ENCODE measurements around the gene MORF4L2.
"Not testable (repeated sequence)": the region's sequence is repeated elsewhere in the genome, so short reads cannot be mapped to it uniquely, and the experiment has no call there.

MORF4L2 gene

DNA sequence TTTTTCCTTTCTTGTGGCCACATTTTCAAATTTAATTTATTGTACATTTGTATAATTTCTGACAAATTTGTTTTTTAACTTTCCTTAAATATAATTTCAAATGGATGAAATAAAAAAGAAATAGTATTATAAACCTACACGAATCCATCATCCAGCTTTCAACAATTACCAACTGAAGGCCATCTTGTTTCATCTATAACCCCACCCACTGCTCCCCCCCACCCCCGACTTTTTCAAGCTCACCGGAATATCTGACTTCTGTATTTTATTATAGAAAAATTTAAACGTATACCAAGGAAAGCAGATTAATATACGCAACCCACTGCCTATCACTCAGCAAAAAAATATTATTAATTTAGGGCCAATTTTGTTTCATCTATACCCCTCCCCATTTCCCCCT is 1.1 kb downstream of the MORF4L2 start:
- DNase-seq (ENCODE audit: low read depth), result no peak

DNA sequence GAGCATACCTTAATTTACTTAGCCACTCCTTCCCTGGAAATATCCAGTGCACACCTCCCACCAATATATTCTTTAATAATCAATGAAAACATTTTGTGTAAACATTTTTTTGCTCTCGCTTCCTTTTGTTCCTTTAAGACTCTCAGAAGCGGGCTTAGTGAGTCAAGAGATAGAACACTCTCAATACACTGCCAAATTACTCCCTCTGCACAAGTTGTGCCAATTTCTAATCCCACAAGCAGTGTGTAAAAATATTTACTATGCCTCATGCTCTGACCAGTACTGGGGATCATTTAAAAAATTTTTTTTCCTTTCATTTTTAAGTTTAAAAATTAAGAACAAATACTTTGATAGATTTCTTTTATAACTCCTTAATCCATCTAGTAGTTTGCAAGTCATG is 5.1 kb downstream of the MORF4L2 start:
- no peak for DNase-seq (ENCODE audit: low read depth)
- H3K4me3 ChIP-seq (ENCODE audit: low read depth, low read length), result no peak overlapping the region

More for the DNA sequence above, 1.1 kb downstream of the MORF4L2 start:
- H3K4me3 ChIP-seq (ENCODE audit: low read depth, low read length), result peak overlapping the region; percentile 59

DNA sequence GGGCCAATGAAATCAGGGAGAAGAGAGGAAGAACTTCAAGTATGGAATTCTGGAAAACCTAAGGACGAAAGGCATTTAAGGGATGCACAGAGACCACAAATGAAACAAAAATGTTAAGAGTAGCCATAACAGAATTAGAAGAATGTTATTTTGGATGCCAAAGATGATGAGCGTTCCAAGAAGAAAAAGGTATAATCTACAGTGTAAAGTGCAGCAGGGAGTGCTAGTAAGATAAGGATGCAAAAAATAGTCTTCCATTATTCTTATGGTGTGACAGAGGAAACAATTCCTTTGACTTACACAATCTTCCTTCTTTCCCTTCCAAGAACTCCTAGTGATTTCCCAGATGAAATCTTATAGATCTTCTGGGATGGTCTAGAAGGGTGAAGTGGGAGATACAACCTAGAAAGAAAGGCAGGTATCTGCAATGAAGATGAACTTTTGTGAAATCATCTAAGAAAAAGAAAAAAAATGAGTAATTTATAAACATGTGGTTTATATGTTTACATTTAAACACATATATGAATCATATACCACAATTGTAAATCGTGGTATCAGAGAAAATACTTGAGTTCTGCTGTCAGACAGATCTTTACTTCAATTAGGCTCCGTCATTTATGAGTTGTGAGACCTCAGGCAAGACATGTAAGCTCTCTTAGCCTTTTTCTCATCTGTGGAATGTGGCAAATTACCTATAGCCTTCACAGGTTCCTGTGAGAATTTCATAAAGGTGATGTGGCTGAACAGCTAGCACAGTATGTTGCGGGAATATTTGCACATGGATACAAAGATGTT is 8.1 kb downstream of the MORF4L2 start:
- H3K4me3 ChIP-seq (ENCODE audit: low read depth, low read length), result no peak overlapping the region
- no peak for DNase-seq (ENCODE audit: low read depth)

DNA sequence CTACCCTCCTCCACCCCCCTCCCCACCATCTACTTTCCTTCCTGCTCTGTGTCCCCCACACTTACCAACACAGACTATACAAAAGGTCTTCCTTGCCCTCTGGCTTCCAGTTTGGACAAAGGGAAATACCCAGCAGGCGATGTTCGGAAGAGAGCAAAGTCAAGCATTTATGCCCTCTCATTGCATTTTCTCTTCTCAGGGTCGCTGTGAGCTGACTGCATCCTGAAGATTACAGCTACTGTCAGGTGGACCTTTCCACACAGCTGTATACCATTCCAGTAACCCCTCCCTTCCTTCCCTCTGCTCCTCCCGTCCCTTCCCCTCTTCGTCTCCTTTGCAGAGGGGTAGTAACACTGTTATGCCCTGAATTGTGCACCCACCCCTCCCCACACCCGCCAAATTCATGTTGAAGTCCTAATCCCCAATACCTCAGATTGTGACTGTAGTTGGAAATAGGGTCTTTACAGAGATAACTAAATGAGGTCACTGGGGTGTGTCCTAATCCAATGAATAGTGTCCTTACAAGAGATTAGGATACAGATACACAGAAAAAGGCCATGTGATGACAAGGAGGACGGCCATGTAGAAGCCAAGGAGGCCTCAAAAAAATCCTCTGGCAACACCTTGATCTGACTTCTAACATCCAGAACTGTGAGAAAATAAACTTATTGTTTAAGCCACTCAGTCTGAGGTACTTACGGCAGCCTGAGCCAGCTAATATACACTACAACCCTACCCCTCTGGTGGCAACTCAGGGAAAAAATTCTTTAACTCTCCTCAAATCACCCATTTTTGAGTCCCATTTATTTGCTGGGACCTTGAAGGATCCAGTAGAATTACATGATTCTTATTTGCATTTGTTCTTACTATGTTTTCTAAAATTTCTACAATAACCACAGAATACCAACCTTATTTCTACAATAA is 11.7 kb downstream of the MORF4L2 start:
- DNase-seq (ENCODE audit: low read depth), result no peak
- no peak overlapping the region for H3K4me3 ChIP-seq (ENCODE audit: low read depth, low read length)

DNA sequence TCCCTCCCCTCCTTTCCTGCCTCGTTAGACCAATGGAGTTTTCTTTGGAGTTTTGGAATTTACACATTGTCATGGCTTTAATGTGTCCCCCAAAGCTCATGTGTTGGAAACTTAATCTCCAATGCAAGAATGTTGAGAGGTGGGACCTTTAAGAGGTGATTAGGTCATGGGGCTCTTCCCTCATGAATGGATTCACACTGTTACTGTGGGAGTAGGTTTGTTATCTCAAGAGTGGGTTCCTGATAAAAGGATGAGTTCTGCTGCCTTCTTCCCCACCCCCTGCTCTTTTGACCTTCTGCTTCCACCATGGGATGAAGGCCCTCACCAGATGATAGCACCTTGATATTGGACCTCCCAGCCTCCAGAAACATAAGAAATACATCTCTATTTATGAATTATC is 16.8 kb downstream of the MORF4L2 start:
- no peak for DNase-seq (ENCODE audit: low read depth)

DNA sequence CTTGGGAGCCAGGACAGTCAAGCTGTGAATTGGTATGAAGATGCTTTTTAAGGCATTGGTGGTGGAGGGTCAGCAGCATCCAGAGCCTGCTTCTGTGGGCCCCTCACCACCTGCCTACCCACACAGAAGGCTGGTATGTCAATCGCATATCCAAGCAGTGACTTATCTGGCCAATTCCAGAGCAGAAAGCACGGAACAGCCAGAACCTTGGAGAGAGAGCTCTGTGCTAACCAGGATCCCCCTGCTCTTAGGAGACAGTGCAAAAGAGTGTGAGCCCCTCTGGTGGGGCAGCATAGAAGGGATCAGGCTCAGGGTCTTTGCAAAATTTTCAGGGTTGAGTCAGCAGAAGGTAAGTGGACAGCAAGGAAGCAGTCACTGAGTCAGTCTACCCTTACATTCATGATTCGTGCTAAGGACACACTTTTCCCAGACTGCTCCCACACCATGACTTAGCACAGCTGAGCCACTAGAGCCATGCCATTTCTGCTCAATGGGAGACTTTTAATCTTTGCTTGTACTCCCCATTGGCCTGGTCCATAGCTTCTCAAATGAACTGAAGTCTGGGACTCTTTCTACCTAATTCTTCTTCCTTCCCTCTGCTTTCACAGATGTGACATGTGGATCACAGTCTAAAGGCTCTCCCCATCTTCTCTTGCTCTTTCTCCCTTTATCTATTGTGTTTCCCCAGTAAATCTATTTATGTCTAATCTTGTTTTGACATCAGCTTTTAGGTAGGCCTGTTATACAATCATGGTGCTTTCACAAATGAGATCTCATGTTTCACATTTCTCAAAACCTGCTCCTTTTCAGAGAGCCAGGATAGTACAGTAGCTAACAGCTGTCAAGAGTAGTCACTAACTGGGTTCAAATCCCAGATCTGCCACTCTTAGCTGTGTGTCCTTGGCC is 20.0 kb downstream of the MORF4L2 start:
- H3K4me3 ChIP-seq (ENCODE audit: low read depth, low read length), result no peak overlapping the region
- DNase-seq (ENCODE audit: low read depth), result no peak

More for the DNA sequence above, 16.8 kb downstream of the MORF4L2 start:
- no peak overlapping the region for H3K4me3 ChIP-seq (ENCODE audit: low read depth, low read length)

DNA sequence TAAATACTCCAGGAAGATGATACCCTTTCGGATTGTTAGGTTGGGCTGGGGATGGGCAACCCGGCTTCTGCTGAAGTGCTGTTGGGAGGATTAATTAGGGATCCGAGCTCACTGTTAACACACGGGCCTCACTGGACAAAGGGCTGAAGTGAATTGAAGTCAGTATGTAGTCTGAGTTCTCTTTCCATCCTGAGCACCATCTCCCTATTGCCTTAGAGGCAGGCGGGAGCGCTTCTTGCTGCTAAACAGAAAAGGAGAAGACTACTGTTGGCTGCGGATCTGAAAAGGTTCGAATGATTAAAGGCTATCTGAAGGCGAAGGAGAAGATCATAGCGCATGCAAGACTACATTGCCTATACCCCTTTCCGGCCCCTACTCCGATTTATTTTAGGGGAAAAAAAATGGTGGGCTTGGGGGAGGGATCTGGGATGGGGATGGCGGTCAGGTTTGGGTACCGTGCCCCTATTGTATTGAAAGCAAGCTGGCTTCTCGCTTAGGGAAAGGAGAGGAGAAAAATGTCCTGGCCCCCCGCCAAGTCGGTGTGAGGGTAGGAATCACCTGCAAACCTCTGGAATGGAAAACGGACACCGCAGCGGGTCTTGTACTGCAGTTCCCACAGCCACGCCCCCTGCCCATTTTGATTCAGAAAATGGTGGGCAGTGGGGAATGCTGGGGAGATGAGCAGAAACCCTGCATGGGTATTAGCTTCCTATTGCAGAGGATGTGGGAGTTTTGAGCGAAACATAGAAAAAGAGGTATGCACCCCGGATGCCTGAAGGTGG is 22.3 kb downstream of the MORF4L2 start:
- DNase-seq (ENCODE audit: low read depth), result no peak
- no peak overlapping the region for H3K4me3 ChIP-seq (ENCODE audit: low read depth, low read length)

DNA sequence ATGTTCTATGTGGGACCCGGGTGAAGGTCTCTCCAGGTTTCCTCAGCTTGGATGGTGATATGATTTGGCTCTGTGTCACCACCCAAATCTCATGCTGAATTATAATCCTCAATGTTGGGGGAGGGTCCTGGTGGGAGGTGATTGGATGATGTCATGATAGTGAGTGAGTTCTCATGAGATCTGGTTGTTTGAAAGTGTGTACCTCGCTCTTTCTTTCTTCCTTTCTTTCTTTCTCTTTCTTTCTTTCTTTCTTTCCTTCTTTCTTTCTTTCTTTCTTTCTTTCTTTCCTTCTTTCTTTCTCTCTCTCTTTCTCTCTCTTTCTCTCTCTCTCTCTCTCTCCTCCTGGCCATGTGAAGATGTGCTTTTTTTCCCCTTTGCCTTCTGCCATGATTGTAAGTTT is 27.0 kb downstream of the MORF4L2 start:
- H3K4me3 ChIP-seq (ENCODE audit: low read depth, low read length); DNase-seq (ENCODE audit: low read depth): not testable (repeated sequence)

DNA sequence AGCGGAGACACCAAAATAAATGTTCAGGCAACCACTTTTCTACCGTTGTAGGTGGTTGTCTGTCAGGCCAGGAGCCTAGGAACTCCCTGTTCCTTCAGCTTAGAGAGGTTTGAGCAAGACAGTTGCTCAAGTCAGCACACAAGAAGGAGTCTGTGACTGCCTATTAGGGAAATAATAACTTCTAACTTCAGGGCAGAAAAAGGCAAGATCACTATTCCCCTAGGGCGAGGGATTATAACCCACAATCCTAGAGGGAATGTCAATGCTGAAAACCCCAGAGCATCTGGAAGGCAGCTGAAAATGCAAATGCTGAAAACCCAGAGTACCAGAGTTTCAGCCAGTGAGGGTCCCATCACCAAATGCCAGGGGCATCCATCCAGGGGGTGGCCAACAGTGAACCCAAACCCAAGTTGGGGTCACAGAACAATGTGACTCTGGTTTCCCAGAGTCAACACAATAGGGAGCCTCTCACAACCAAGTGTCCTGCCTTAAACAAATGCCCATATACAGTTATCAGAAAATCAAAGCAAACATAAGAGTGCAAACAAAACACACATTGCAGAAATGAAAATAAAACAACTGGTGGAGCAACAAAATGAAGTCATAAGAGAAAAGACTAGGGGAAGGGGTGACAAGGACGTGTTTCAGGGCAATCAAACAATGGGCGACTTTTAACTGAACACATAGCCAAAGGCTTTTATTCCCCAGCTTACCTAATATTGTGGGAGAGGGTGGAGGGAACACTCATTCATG is 27.6 kb downstream of the MORF4L2 start:
- no peak overlapping the region for H3K4me3 ChIP-seq (ENCODE audit: low read depth, low read length)
- DNase-seq (ENCODE audit: low read depth), result no peak

DNA sequence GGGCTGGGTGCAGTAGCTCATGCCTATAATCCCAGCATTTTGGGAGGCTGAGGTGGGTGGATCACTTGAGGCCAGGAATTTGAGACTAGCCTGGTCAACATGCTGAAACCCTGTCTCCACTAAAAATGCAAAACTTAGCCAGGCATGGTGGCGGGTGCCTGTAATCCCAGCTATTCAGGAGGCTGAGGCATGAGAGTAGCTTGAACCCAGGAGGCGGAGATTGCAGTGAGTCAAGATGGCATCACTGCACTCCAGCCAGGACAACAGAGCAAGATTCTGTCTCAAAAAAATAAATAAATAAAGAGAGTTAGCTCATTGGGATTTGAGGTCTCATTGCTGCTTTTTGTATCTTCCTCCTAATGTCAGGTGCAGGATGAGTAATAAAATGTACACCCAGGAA is 29.4 kb downstream of the MORF4L2 start:
- not testable (repeated sequence) for DNase-seq (ENCODE audit: low read depth); H3K4me3 ChIP-seq (ENCODE audit: low read depth, low read length)

DNA sequence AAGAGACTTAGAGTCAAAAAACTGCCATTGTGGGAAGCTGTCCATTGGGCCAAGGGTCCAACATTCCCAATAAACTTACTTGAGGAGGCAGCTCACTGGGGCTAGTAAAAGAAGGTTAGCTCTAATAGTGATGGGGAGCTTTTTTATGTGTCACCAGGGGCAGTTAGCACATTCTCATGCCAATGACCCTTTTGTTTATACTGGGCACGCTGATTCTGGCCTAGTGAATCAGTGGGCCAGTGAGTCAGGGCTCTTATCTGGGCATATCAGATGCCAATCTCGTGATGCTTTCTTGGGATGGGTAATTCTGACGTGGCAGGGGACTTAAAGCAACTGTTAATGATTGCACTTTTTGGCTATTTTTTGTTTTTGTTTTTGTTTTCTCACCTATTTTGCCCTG is 29.9 kb downstream of the MORF4L2 start:
- peak; percentile 15 for DNase-seq (ENCODE audit: low read depth)

DNA sequence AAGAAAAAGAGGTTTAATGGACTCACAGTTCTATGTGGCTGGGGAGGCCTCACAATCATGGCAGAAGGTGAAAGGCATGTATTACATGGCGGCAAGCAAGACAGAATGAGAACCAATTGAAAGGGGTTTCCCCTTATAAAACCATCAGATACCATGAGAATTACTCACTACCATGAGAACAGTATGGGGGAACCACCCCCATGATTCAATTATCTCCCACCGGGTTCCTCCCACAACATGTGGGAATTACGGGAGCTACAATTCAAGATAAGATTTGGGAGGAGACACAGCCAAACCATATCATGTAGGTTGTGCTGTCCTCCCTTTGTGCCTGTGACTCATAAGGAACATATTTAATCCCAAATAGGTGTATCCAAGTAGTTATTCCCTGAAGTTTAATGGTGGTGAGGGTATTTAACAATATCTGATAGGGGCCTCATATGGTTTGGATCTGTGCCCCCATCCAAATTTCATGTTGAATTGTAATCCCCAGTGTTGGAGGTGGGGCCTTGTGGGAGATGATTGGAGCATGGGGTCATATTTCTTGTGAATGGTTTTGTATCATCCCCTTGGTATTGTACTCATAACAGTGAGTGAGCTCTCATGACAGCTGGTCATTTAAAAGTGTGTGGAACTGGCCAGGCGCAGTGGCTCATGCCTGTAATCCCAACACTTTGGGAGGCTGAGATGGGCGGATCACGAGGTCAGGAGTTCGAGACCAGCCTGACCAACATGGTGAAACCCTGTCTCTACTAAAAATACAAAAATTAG is 31.1 kb downstream of the MORF4L2 start:
- DNase-seq (ENCODE audit: low read depth); H3K4me3 ChIP-seq (ENCODE audit: low read depth, low read length): not testable (repeated sequence)

More for the DNA sequence above, 29.9 kb downstream of the MORF4L2 start:
- H3K4me3 ChIP-seq (ENCODE audit: low read depth, low read length), result no peak overlapping the region

DNA sequence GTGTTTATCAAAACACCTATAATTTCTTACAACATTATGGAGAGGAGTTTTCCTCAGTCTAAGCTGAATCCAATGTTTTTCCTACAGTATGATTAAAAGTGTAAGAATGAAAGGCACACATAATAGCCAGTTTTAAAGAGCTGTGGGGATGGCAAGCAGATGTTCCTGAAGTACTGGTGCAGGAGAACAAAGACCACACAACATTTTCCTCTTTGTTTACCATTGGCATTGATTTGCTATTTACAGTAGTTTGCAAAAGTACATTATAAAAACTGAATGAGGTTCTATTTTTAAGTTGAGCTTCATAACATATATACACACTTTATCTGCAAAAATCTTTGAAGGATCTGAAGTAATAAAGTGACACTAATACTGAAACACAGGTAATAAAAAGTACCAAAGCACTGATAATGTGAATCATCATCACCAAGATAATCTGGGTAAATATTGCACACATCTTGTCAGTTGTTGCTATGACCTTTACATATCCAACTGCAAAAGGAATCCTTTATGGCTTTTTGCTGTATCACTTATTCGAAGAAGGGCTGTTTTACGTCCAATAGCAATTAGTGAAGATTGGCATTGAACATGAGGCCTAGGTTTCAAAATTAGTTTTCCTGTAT is 35.2 kb downstream of the MORF4L2 start:
- no peak for DNase-seq (ENCODE audit: low read depth)
- no peak overlapping the region for H3K4me3 ChIP-seq (ENCODE audit: low read depth, low read length)

DNA sequence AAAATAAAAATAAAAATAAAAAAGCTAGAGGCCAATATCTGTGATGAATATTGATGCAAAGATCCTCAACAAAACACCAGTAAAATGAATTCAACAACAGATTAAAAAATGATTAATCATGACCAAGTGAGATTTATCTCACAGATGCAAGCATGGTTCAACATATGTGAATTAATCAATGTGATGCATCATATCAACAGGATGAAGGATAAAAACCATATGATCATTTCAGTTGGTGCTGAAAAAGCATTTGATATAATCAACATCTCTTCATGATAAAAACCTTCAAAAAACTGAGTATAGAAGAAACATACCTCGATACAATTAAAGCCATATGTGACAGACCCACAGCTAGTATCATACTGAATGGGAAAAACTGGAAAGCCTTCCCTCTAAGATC is 38.9 kb downstream of the MORF4L2 start:
- no peak overlapping the region for H3K4me3 ChIP-seq (ENCODE audit: low read depth, low read length)
- no peak for DNase-seq (ENCODE audit: low read depth)

DNA sequence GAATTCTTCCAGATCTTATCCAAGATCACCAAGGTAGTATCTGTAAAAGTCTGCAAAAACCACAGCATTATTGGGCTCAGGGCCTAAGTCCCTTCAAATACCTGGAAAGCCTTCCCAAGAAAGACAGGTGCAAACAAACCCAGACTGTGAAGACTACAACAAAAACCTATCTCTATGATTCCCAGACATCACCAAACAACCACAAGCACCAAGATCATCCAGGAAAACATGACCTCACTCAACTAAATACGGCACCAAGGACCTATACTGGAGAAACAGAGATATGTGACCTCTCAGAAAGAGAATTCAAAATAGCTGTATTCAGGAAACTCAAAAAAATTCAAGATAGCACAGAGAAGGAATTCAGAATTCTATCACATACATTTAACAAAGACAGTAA is 42.4 kb downstream of the MORF4L2 start:
- H3K4me3 ChIP-seq (ENCODE audit: low read depth, low read length), result no peak overlapping the region
- DNase-seq (ENCODE audit: low read depth), result no peak

DNA sequence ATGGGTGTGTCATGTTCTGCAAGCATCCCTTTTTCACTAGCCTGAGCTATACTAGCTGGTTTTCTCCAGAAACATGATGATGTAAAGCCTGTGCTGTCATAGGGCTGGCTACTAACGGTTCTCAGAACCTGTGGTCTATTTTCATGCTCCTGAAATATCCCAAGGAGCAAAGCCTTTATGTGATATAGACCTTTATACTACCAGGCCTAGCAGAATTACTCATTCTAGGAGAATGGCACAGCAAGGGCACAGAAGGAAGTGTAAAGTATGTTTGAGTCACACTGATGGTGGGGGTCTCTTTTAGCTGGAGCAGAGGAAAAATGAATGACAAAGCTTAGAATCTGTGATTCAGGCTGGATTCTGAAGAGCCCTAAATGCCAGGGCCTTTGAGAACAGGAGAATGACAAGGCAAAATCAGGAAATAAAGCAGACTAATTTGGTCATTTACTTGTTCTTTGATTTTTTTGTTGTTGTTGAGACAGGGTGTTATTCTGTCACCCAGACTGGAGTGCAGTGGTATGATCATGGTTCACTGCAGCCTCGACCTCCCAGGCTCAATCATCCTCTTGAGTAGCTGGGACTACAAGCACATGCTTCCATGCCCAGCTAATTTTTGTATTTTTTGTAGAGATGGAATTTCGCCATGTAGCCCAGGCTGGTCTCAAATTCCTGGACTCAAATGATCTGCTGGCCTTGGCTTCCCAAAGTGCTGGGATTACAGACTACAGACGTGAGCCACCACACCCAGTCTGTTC is 45.9 kb downstream of the MORF4L2 start:
- peak; percentile 38 for DNase-seq (ENCODE audit: low read depth)
- H3K4me3 ChIP-seq (ENCODE audit: low read depth, low read length), result no peak overlapping the region
